ENCODE results near the gene NUP37.

DNA sequence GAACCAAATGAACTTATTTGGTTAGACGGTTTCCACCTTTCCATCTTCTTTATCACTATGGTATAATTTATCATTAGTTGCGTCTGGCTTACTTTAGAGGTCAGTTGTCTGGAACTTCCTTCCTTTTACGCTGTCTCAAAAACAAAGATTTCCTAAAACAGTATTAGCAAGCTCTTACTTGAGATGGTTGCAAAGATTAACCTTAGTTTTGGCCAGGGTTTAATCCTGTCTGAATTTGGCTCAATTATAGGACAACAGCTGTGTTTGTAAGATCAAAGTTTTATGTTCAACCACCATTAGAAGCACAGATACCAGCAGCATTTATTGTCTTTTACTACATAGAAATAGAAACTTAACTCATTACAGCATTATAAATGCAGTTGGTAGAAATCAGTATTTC is 50.2 kb downstream of the NUP37 start:
- TF ChIP-seq YY1 (IDR thresholded peaks at IDR 0.05; ENCODE audit: insufficient read depth, insufficient read length), result no peak
- no peak for TF ChIP-seq ZNF274 (IDR thresholded peaks at IDR 0.05; ENCODE audit: low read depth, low read length)
- TF ChIP-seq SUZ12 (IDR thresholded peaks at IDR 0.05; ENCODE audit: extremely low read depth, insufficient read depth, insufficient read length), result no peak

Measured in NT2/D1 (cell line).